ENCODE measurements around the gene CDH4.

CDH4 gene

GRCh38 chr20:61541537-61541936, 289.5 kb downstream of the CDH4 start:
- no peak for DNase-seq (ENCODE audit: low spot score)
- TF ChIP-seq, protein P1, sequence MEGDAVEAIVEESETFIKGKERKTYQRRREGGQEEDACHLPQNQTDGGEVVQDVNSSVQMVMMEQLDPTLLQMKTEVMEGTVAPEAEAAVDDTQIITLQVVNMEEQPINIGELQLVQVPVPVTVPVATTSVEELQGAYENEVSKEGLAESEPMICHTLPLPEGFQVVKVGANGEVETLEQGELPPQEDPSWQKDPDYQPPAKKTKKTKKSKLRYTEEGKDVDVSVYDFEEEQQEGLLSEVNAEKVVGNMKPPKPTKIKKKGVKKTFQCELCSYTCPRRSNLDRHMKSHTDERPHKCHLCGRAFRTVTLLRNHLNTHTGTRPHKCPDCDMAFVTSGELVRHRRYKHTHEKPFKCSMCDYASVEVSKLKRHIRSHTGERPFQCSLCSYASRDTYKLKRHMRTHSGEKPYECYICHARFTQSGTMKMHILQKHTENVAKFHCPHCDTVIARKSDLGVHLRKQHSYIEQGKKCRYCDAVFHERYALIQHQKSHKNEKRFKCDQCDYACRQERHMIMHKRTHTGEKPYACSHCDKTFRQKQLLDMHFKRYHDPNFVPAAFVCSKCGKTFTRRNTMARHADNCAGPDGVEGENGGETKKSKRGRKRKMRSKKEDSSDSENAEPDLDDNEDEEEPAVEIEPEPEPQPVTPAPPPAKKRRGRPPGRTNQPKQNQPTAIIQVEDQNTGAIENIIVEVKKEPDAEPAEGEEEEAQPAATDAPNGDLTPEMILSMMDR (conservative IDR thresholded peaks at IDR 0.05; ENCODE audit: low read depth), result no peak
- no peak overlapping the region for H3K27ac ChIP-seq
- ChIA-PET POLR2A (ENCODE audit: low non-redundant PET) (no interaction called here), CTCF (interaction anchor here (0.5 to 0.7 kb wide), 2 partner anchors 99 to 824 kb away, joined by 3 to 6 read pairs; no protein-coding TSS in a partner anchor)

- DNase-seq (ENCODE audit: low spot score), result no peak
- POLR2A ChIA-PET (ENCODE audit: low non-redundant PET), result no interaction called here
- TF ChIP-seq, protein P1 (conservative IDR thresholded peaks at IDR 0.05; ENCODE audit: low read depth), result no peak
- no peak overlapping the region for H3K27ac ChIP-seq
- CTCF ChIA-PET, result no interaction called here
These were observed 291.0 kb downstream of the CDH4 start for GRCh38 chr20:61543086-61543485.

GRCh38 chr20:61543931-61544745, 292.1 kb downstream of the CDH4 start:
- POLR2A ChIA-PET (ENCODE audit: low non-redundant PET), result no interaction called here
- CTCF ChIA-PET, result interaction anchor here (0.6 kb wide), 2 partner anchors 397 to 1263 kb away, joined by 3 read pairs; no protein-coding TSS in a partner anchor
- TF ChIP-seq, protein P1 (conservative IDR thresholded peaks at IDR 0.05; ENCODE audit: low read depth), result no peak
- DNase-seq (ENCODE audit: low spot score), result no peak
- H3K27ac ChIP-seq, result no peak overlapping the region

GRCh38 chr20:61544910-61545889, 293.1 kb downstream of the CDH4 start:
- POLR2A ChIA-PET (ENCODE audit: low non-redundant PET), result no interaction called here
- no peak overlapping the region for H3K27ac ChIP-seq
- TF ChIP-seq, protein P1 (conservative IDR thresholded peaks at IDR 0.05; ENCODE audit: low read depth), result no peak
- no peak for DNase-seq (ENCODE audit: low spot score)
- CTCF ChIA-PET, result interaction anchor here (0.6 kb wide), 1 partner anchor 1264 kb away, joined by 3 read pairs; no protein-coding TSS in a partner anchor

DNA sequence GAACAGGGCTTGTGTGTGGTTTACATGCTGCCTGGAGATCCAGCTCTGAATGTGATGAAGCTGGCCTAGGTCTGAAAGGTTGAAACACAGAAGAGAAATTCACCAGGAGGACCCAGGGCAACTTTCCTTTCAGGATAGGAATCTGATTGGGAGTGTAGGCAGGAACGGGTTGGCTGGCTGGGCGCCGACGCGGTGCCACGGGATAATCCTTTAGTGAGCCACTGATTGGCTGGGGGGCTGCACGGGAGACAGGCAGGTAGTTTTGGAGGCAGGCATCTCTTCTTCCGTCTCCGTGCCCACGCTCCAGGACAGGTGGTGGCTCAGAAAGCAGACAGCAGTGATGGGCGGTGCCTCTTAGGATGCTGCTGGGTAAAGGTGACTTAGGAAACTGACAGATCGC, 294.6 kb downstream of the CDH4 start:
- no peak overlapping the region for H3K27ac ChIP-seq
- ChIA-PET POLR2A (ENCODE audit: low non-redundant PET) (no interaction called here), CTCF (no interaction called here)
- DNase-seq (ENCODE audit: low spot score), result no peak
- TF ChIP-seq, protein P1 (conservative IDR thresholded peaks at IDR 0.05; ENCODE audit: low read depth), result no peak

GRCh38 chr20:61548069-61548468, 296.0 kb downstream of the CDH4 start:
- TF ChIP-seq, protein P1 (conservative IDR thresholded peaks at IDR 0.05; ENCODE audit: low read depth), result no peak
- DNase-seq (ENCODE audit: low spot score), result no peak
- ChIA-PET CTCF (no interaction called here), POLR2A (ENCODE audit: low non-redundant PET) (no interaction called here)
- H3K27ac ChIP-seq, result no peak overlapping the region
